ENCODE measurements around the gene ZFR.

ZFR gene

GRCh38 chr5:32304622-32305021, 139.9 kb downstream of the ZFR start:
- Histone ChIP-seq H3K27me3 (ENCODE audit: control insufficient read depth, insufficient read depth, low read length, poor library complexity, severe bottlenecking) (no peaks in the 10 kb centered on the region), H3K27ac (ENCODE audit: insufficient read depth, low read depth, low read length, poor library complexity, severe bottlenecking) (no peak overlapping the region), H3K36me3 (ENCODE audit: control insufficient read depth, insufficient read depth, low read length) (no peaks in the 10 kb centered on the region), H3K4me1 (ENCODE audit: control insufficient read depth, insufficient read depth, low read length) (no peaks in the 10 kb centered on the region), H3K4me3 (ENCODE audit: insufficient read depth, low read depth, low read length) (no peak overlapping the region), H3K9me3 (ENCODE audit: control insufficient read depth, low read length) (no peaks in the 10 kb centered on the region)
- 94% methylated on average over 5 of the region's 5 CpGs for WGBS, 2 experiments
